Heart right ventricle (tissue), 16 donors: Measurements from ENCODE around the gene DHX8. TPM values are rescaled to one million over a fixed set of nuclear protein-coding genes. Genes with fewer than 3 reads are reported as not detected.

Experiments
- ATAC-seq, 8 donors: fragments of 200-7000 bp; cut with Tn5 transposase; one replicate each; pipeline ENCODE4 v1.9.1; 2020; ENCODE audit warnings: mild to moderate bottlenecking in 8 of 8, moderate library complexity in 8 of 8, moderate number of reproducible peaks in 1 of 8
- DNase-seq, 2 donors: peaks; one replicate each; pipeline ENCODE4 v3.0.0-alpha.2; 2020
- H3K27ac ChIP-seq, 10 donors: fragments of 200-600 bp; sonication (generic) in 2 of 10; one replicate each; pipeline versions ENCODE4 v1.5.0 to v1.8.0; 2020 to 2022; ENCODE audit warnings: mild to moderate bottlenecking in 3 of 10
- H3K27me3 ChIP-seq, 7 donors: fragments of 200-600 bp; one replicate each; pipeline ENCODE4 v1.8.0; 2021 to 2022; ENCODE audit warnings: mild to moderate bottlenecking in 2 of 7
- H3K36me3 ChIP-seq, 9 donors: fragments of 200-600 bp; sonication (generic) in 1 of 9; one replicate each; pipeline versions ENCODE4 v1.5.0 to v1.8.0; 2020 to 2022; ENCODE audit warnings: mild to moderate bottlenecking in 2 of 9
- H3K4me1 ChIP-seq, 9 donors: fragments of 200-600 bp; sonication (generic) in 1 of 9; one replicate each; pipeline versions ENCODE4 v1.5.0 to v1.8.0; 2020 to 2022; ENCODE audit warnings: mild to moderate bottlenecking in 4 of 9
- H3K4me3 ChIP-seq, 10 donors: fragments of 200-600 bp; sonication (generic) in 2 of 10; one replicate each; pipeline versions ENCODE4 v1.5.0 to v1.8.0; 2020 to 2022; ENCODE audit warnings: mild to moderate bottlenecking in 7 of 10, moderate library complexity in 2 of 10
- H3K9me3 ChIP-seq, 11 donors: fragments of 200-600 bp in 10 of 11; sonication (generic) in 2 of 11; one replicate each; pipeline versions ENCODE4 v1.5.0 to v1.8.0; 2013 to 2022; ENCODE audit warnings: mild to moderate bottlenecking in 2 of 11, control low read depth in 1 of 11, moderate library complexity in 1 of 11
- WGBS, 2 donors: extraction: QIAGEN DNeasy Blood & Tissue Kit; methylation state at CpG; one replicate each; pipeline ENCODE4 v1.1.7; 2013; ENCODE audit warnings: inconsistent platforms in 1 of 2; 5-methylcytosine and 5-hydroxymethylcytosine counted together
- intact Hi-C, 10 donors: fragments of 100-400 bp; cut with DNase I; formaldehyde crosslinking; loops; one replicate each; pipeline versions ENCODE4 v1.11.1 to v1.14.2; 2022
- polyA plus RNA-seq, 2 donors: library from polyadenylated mRNA; stranded (reverse); fragments of 200-250 nt; gene quantifications; one replicate each; pipeline ENCODE4 v1.2.3, GENCODE V29; 2013
- total RNA-seq, 10 donors: library from RNA; stranded (reverse); fragmentation: NEBNext Ultra II Directional in 3 of 10; extraction: Animal tissue kit (Norgen Biotek cat#: 25700) in 3 of 10; gene quantifications; one replicate each; pipeline versions ENCODE4 v1.2.1 to v1.2.4, GENCODE V29; 2021 to 2023
- TF ChIP-seq, protein P1 (sequence below), 9 donors: fragments of 200-600 bp; sonication (generic) in 2 of 9; IDR thresholded peaks; one replicate each; pipeline versions ENCODE4 v1.5.0 to v1.8.0; 2021 to 2022; ENCODE audit warnings: antibody characterized with exemption in 9 of 9, mild to moderate bottlenecking in 5 of 9, moderate library complexity in 1 of 9
- donor health status: Arrhythmogenic right ventricular cardiomyopathy.
- donor health status: ischemic (EF 13 %, LVEDD 7.1; RV severe dilation, severe dysfunction).
- donor health status: healthy with polysubstance abuse.
- donor health status: DM: no; HTN: yes; CAD: no.
- donor health status: DM: no; HTN: no; CAD: no.
- donor health status: ischemic (EF 25% LVEDD 6.9; RV normal size, moderate dysfunction).
- donor health status: ischemic (EF 25% LVEDD 5.7; RV mildly dilated, moderate dysfunction).
- donor health status: healthy.
- donor health status: DM: yes; HTN: yes; CAD: no.
- donor health status: Ischemic cardiomyopathy.
- donor health status: ischemic (EF 35%, LVEDD 5.7; RV mildly dilated, moderate dysfunction).
- donor health status: nonischemic (EF 11% LVEDD 7.7; RV severe dilation, severe dysfunction).
- donor health status: DM: yes; HTN: yes; CAD: no.
- donor health status: PGD.
- donor health status: ischemic (EF 29% LVEDD 5.4; RV normal size, mild dysfunction).
- donor health status: nonischemic (EF 23%, LVEDD 6.1; RV moderate dilation, normal function).

The DHX8 gene
- total and polyA plus RNA-seq, 12 donors, result 19.2 to 42.0 (median 28.4) TPM

DNA sequence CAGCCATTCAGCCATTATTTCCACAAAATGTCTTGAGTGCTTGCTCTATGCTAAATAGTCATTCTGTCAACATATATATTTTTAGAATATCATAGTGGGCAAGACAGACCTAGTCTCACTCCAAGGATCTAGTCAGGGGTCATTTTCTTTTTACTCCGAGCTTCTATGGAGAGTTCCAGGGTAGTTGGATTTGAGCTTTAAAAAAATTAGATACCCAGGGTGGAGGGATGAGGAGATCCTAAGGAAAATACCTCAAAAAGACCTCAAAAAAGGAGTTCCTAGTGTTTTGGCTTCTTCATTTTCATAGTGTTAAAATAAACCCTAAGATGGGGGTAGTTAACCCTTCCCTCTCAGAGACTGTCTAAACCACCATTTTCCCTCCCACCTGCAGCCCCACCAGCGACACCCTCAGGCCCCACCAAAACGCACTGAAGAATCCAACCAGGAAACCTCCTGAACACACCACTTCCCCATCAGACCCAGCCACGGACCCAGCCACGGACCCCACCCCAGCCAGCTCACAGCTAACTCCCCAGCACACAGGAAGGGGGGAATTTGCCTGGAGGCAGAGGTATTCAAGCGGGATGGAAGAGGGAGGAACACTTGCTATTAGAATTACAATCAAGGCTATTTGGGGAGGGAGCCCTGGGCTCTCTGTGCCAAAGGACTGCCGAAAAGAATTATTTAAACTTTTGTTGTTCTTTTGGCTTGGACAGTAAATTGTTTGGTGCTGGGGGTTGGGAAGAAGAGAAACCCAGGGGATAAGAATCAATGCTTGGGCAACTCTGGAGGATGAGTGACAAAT, 60.2 kb downstream of the DHX8 start:
- intact Hi-C loops, result no loop called here
- peaks cover 0 to 61% (median 5%) of the 10 kb centered on the region in 7 donors for H3K27me3 ChIP-seq

DNA sequence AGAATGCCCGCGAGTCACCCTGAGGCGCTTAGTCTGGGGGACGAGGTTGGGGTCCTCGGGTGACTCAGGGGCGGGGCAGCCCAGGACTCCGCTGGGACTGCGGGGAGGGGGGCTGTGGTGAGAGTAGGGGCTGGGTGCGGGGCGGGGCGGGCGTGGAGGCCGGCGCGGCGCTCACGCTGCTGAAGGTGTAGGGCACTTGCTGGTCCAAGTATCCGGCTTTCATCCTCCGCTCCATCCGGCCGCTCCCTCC, 61.5 kb downstream of the DHX8 start:
- H3K9me3 ChIP-seq, result no peaks in the 10 kb centered on the region
- peak overlapping the region; percentile 21 to 83 (median 64) for H3K4me3 ChIP-seq
- peak overlapping the region in 2 of 10 donors; percentile 43 to 53 for H3K27ac ChIP-seq
- peaks cover 0 to 69% (median 8%) of the 10 kb centered on the region in 7 donors for H3K27me3 ChIP-seq
- intact Hi-C loops, result no loop called here
- TF ChIP-seq, protein P1, sequence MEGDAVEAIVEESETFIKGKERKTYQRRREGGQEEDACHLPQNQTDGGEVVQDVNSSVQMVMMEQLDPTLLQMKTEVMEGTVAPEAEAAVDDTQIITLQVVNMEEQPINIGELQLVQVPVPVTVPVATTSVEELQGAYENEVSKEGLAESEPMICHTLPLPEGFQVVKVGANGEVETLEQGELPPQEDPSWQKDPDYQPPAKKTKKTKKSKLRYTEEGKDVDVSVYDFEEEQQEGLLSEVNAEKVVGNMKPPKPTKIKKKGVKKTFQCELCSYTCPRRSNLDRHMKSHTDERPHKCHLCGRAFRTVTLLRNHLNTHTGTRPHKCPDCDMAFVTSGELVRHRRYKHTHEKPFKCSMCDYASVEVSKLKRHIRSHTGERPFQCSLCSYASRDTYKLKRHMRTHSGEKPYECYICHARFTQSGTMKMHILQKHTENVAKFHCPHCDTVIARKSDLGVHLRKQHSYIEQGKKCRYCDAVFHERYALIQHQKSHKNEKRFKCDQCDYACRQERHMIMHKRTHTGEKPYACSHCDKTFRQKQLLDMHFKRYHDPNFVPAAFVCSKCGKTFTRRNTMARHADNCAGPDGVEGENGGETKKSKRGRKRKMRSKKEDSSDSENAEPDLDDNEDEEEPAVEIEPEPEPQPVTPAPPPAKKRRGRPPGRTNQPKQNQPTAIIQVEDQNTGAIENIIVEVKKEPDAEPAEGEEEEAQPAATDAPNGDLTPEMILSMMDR (IDR thresholded peaks at IDR 0.05), result no peak
- H3K4me1 ChIP-seq, result peaks cover 0 to 33% (median 19%) of the 10 kb centered on the region in 9 donors
- peak in 7 of 8 donors; percentile 9 to 72 (median 26) for ATAC-seq
- 1% methylated on average over 21 of the region's 21 CpGs for WGBS, 2 donors
- DNase-seq, result peak in 1 of 2 donors; percentile 29
- H3K36me3 ChIP-seq, result no peaks in the 10 kb centered on the region

More for the DNA sequence above, 60.2 kb downstream of the DHX8 start:
- ATAC-seq, result no peak
- Histone ChIP-seq H3K27ac (no peak overlapping the region), H3K4me3 (peak overlapping the region in 1 of 10 donors; percentile 17), H3K9me3 (no peaks in the 10 kb centered on the region), H3K4me1 (peaks cover 0 to 33% (median 19%) of the 10 kb centered on the region in 9 donors), H3K36me3 (no peaks in the 10 kb centered on the region)
- TF ChIP-seq, protein P1 (IDR thresholded peaks at IDR 0.05), result no peak
- 57 to 59% methylated on average over 7 of the region's 7 CpGs for WGBS, 2 donors
- no peak for DNase-seq

DNA sequence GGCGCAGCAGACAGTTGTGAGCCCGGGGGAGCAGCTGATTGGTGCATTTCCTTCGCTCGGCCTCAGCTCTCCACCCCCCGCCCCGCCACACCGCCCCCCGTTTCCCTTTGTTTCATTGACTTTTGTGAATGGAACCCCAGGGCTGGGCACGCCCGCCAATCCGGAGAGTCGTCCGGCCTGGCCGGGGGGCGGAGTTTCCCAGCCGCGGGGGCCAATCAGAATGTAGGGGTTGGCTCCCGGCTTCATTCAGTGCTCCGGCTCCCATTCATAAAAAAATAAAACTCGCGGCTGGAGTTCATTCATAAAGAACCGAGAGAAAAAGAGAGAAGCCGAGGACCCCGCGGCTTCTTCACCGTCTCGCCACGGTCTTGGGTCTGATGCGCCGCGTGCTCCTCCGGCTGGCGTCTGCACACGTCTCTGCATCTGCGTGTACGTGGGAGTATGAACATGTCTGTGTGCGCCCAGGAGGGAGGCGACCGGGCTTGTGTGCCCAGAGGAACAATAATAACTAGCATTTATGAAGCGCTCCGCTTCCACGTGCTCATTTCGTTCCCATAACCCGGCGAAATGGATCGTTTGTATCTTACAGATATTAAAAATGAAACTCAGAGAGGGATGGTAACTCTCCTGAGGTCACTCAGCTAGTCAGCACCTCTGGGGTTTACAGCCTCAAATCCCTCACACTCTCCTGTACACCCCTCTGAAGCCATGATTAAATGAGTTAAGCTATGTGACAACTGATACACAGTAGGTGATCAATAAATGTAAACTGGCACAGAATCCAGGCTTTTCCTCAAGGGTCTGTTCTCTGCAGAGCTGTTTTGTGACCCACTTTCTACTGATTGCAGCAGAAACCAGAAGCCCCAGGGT, 62.8 kb downstream of the DHX8 start, which contains the start of gene ETV4:
Gene ETV4, minus strand, starts transcription at position 22 of the 870 bp plus-strand sequence. CDS start 723 bp downstream, outside the sequence.
- ATAC-seq (peak; percentile 85 to 97 (median 96)), DNase-seq (peak; percentile 89 to 93)
- Histone ChIP-seq H3K27me3 (peaks cover 0 to 69% (median 8%) of the 10 kb centered on the region in 7 donors), H3K4me3 (peak within 1 kb of the TSS; percentile 49 to 83 (median 64)), H3K27ac (peak within 1 kb of the TSS in 4 of 10 donors; percentile 27 to 53 (median 42)), H3K4me1 (peaks cover 0 to 26% (median 19%) of the 10 kb centered on the region in 9 donors), H3K36me3 (no peaks in the 10 kb centered on the region), H3K9me3 (no peaks in the 10 kb centered on the region)
- TF ChIP-seq, protein P1 (IDR thresholded peaks at IDR 0.05), result no peak
- intact Hi-C loops, result no loop called here
- WGBS, 2 donors, result 1% methylated on average over 46 of the region's 46 CpGs

DNA sequence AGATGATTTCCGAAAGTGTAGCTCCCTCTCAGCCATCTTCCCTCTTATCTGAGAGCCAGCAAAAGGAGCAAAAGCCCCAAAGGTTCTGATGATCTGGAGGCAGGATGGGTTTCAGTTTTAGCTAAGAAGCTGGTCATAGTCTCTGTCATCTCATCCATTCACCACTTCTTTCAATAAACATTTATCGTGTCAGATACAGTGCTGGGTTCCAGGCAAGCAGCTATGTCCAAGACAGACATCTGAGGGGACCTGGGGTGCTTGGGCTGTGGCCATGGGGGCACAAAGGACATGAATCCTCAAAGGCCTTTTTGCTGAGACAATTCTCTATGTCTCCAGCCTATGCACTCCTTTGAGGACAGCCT, 63.4 kb downstream of the DHX8 start:
- Histone ChIP-seq H3K36me3 (no peaks in the 10 kb centered on the region), H3K9me3 (no peaks in the 10 kb centered on the region), H3K4me1 (peaks cover 0 to 32% (median 20%) of the 10 kb centered on the region in 9 donors), H3K27ac (no peak overlapping the region), H3K4me3 (peak overlapping the region in 1 of 10 donors; percentile 78), H3K27me3 (peaks cover 0 to 69% (median 8%) of the 10 kb centered on the region in 7 donors)
- DNase-seq (no peak), ATAC-seq (no peak)
- WGBS, 2 donors, result 72 to 76% methylated on average over 2 of the region's 2 CpGs
- intact Hi-C loops, result no loop called here
- TF ChIP-seq, protein P1 (IDR thresholded peaks at IDR 0.05), result no peak
